Activated CD4-positive, alpha-beta memory T cell treated with anti-CD3 and anti-CD28 coated beads for 36 hours (primary cell): ENCODE results near the gene SLC23A2. TPM values are rescaled to one million over a fixed set of nuclear protein-coding genes. Genes with fewer than 3 reads are reported as not detected.
A peak's percentile ranks its signal among the peaks of the same experiment; 100 is the strongest.

Source experiments
- CTCF ChIA-PET: fragments of 350-600 bp; sonication (Branson Sonifier 250); formaldehyde crosslinking; loops from one replicate; lab custom pipeline; 2021; ENCODE audit warnings: antibody characterized with exemption, inconsistent platforms; lab: Charles Lee
- POLR2A ChIA-PET: fragments of 350-600 bp; sonication (Branson Sonifier 250); formaldehyde crosslinking; loops from one replicate; lab custom pipeline; 2021; ENCODE audit warnings: antibody characterized with exemption; lab: Charles Lee
- DNase-seq: peaks from one replicate; pipeline ENCODE4 v3.0.0-alpha.2; 2020
- H3K27ac Mint-ChIP-seq: one replicate; pipeline ENCODE4 v1.8.0; 2021; ENCODE audit warnings: mixed read lengths
- H3K27me3 Mint-ChIP-seq: one replicate; pipeline ENCODE4 v1.8.0; 2021; ENCODE audit warnings: mixed read lengths
- H3K36me3 Mint-ChIP-seq: one replicate; pipeline ENCODE4 v1.8.0; 2021; ENCODE audit warnings: mixed read lengths
- H3K4me1 Mint-ChIP-seq: one replicate; pipeline ENCODE4 v1.8.0; 2021; ENCODE audit warnings: low read depth, mixed read lengths
- H3K4me3 Mint-ChIP-seq: one replicate; pipeline ENCODE4 v1.8.0; 2021; ENCODE audit warnings: mild to moderate bottlenecking, mixed read lengths
- H3K9me3 Mint-ChIP-seq: one replicate; pipeline ENCODE4 v1.8.0; 2021; ENCODE audit warnings: mixed read lengths
- intact Hi-C: fragments of 100-400 bp; cut with micrococcal nuclease; formaldehyde crosslinking; loops from one replicate; pipeline ENCODE4 v1.15.1; 2023
- total RNA-seq, 2 experiments: library from RNA; stranded (reverse); gene quantifications; one replicate each; pipeline ENCODE4 v1.2.3, GENCODE V29; 2021

SLC23A2 gene
- total RNA-seq, 2 experiments from 2014 or later, result 14.0 to 14.9 TPM

GRCh38 chr20:4905195-4905594 is 96.1 kb downstream of the SLC23A2 start:
- Mint-ChIP-seq H3K36me3 (peaks cover 16% of the 10 kb centered on the region), H3K27ac (no peak overlapping the region), H3K27me3 (no peaks in the 10 kb centered on the region), H3K9me3 (no peaks in the 10 kb centered on the region), H3K4me1 (no peaks in the 10 kb centered on the region), H3K4me3 (no peak overlapping the region)
- ChIA-PET CTCF (no interaction called here), POLR2A (no interaction called here)
- no peak for DNase-seq
- intact Hi-C loops, result no loop called here

- H3K4me1 Mint-ChIP-seq, result no peaks in the 10 kb centered on the region
- intact Hi-C loops, result no loop called here
- CTCF ChIA-PET, result no interaction called here
- H3K4me3 Mint-ChIP-seq, result no peak overlapping the region
- no peak overlapping the region for H3K27ac Mint-ChIP-seq
- no peaks in the 10 kb centered on the region for H3K9me3 Mint-ChIP-seq
- DNase-seq, result no peak
- POLR2A ChIA-PET, result no interaction called here
- H3K27me3 Mint-ChIP-seq, result no peaks in the 10 kb centered on the region
- H3K36me3 Mint-ChIP-seq, result peaks cover 20% of the 10 kb centered on the region
These were observed 97.0 kb downstream of the SLC23A2 start for GRCh38 chr20:4904127-4904860.

- Mint-ChIP-seq H3K27me3 (no peaks in the 10 kb centered on the region), H3K36me3 (peaks cover 29% of the 10 kb centered on the region), H3K27ac (no peak overlapping the region), H3K4me1 (no peaks in the 10 kb centered on the region), H3K4me3 (no peak overlapping the region), H3K9me3 (no peaks in the 10 kb centered on the region)
- ChIA-PET CTCF (no interaction called here), POLR2A (no interaction called here)
- intact Hi-C loops, result no loop called here
- no peak for DNase-seq
These were observed 98.5 kb downstream of the SLC23A2 start for GRCh38 chr20:4902788-4903187.

GRCh38 chr20:4901031-4901818 is 100.1 kb downstream of the SLC23A2 start:
- ChIA-PET CTCF (interaction anchor here (0.6 kb wide), 1 partner anchor 24 kb away, joined by 4 read pairs; no protein-coding TSS in a partner anchor), POLR2A (no interaction called here)
- H3K9me3 Mint-ChIP-seq, result no peaks in the 10 kb centered on the region
- H3K27me3 Mint-ChIP-seq, result no peaks in the 10 kb centered on the region
- no peak for DNase-seq
- no peaks in the 10 kb centered on the region for H3K4me1 Mint-ChIP-seq
- intact Hi-C loops, result no loop called here
- H3K4me3 Mint-ChIP-seq, result no peak overlapping the region
- H3K36me3 Mint-ChIP-seq, result peaks cover 28% of the 10 kb centered on the region
- no peak overlapping the region for H3K27ac Mint-ChIP-seq

GRCh38 chr20:4898282-4899244 is 102.7 kb downstream of the SLC23A2 start:
- Mint-ChIP-seq H3K36me3 (peaks cover 23% of the 10 kb centered on the region), H3K9me3 (no peaks in the 10 kb centered on the region), H3K4me3 (no peak overlapping the region), H3K4me1 (no peaks in the 10 kb centered on the region), H3K27ac (no peak overlapping the region), H3K27me3 (no peaks in the 10 kb centered on the region)
- intact Hi-C loops, result no loop called here
- CTCF ChIA-PET, result interaction anchor here (1.0 to 1.2 kb wide), 3 partner anchors 8 to 159 kb away, joined by 3 read pairs; no protein-coding TSS in a partner anchor
- no peak for DNase-seq
- POLR2A ChIA-PET, result no interaction called here

- Mint-ChIP-seq H3K4me3 (no peak overlapping the region), H3K27ac (no peak overlapping the region), H3K4me1 (no peaks in the 10 kb centered on the region), H3K27me3 (no peaks in the 10 kb centered on the region), H3K9me3 (no peaks in the 10 kb centered on the region), H3K36me3 (peaks cover 23% of the 10 kb centered on the region)
- intact Hi-C loops, result no loop called here
- POLR2A ChIA-PET, result no interaction called here
- DNase-seq, result no peak
- CTCF ChIA-PET, result interaction anchor here (1.0 to 1.2 kb wide), 3 partner anchors 9 to 159 kb away, joined by 3 read pairs; no protein-coding TSS in a partner anchor
These were observed 103.7 kb downstream of the SLC23A2 start for GRCh38 chr20:4897600-4897999.

- no peaks in the 10 kb centered on the region for H3K27me3 Mint-ChIP-seq
- H3K4me1 Mint-ChIP-seq, result no peaks in the 10 kb centered on the region
- no peak overlapping the region for H3K4me3 Mint-ChIP-seq
- DNase-seq, result peak; percentile 34
- no peak overlapping the region for H3K27ac Mint-ChIP-seq
- intact Hi-C loops, result no loop called here
- ChIA-PET POLR2A (no interaction called here), CTCF (no interaction called here)
- H3K9me3 Mint-ChIP-seq, result no peaks in the 10 kb centered on the region
- H3K36me3 Mint-ChIP-seq, result peaks cover 23% of the 10 kb centered on the region
These were observed 104.3 kb downstream of the SLC23A2 start for GRCh38 chr20:4896971-4897497.

GRCh38 chr20:4896119-4896702 is 105.1 kb downstream of the SLC23A2 start:
- H3K27ac Mint-ChIP-seq, result no peak overlapping the region
- H3K27me3 Mint-ChIP-seq, result no peaks in the 10 kb centered on the region
- no peaks in the 10 kb centered on the region for H3K9me3 Mint-ChIP-seq
- no peak for DNase-seq
- no peaks in the 10 kb centered on the region for H3K4me1 Mint-ChIP-seq
- intact Hi-C loops, result no loop called here
- peaks cover 19% of the 10 kb centered on the region for H3K36me3 Mint-ChIP-seq
- POLR2A ChIA-PET, result no interaction called here
- no peak overlapping the region for H3K4me3 Mint-ChIP-seq
- CTCF ChIA-PET, result no interaction called here

- intact Hi-C loops, result no loop called here
- ChIA-PET POLR2A (no interaction called here), CTCF (no interaction called here)
- Mint-ChIP-seq H3K27me3 (no peaks in the 10 kb centered on the region), H3K4me3 (no peak overlapping the region), H3K9me3 (no peaks in the 10 kb centered on the region), H3K4me1 (no peaks in the 10 kb centered on the region), H3K27ac (no peak overlapping the region), H3K36me3 (peaks cover 14% of the 10 kb centered on the region)
- no peak for DNase-seq
These were observed 106.3 kb downstream of the SLC23A2 start for GRCh38 chr20:4894981-4895381.

GRCh38 chr20:4894409-4894808 is 106.9 kb downstream of the SLC23A2 start:
- Mint-ChIP-seq H3K27ac (no peak overlapping the region), H3K9me3 (no peaks in the 10 kb centered on the region), H3K4me3 (no peak overlapping the region), H3K27me3 (no peaks in the 10 kb centered on the region), H3K4me1 (no peaks in the 10 kb centered on the region), H3K36me3 (peaks cover 16% of the 10 kb centered on the region)
- intact Hi-C loops, result no loop called here
- ChIA-PET CTCF (no interaction called here), POLR2A (no interaction called here)
- no peak for DNase-seq

GRCh38 chr20:4893709-4894108 is 107.6 kb downstream of the SLC23A2 start:
- H3K4me1 Mint-ChIP-seq, result no peaks in the 10 kb centered on the region
- H3K27me3 Mint-ChIP-seq, result no peaks in the 10 kb centered on the region
- peaks cover 12% of the 10 kb centered on the region for H3K36me3 Mint-ChIP-seq
- H3K27ac Mint-ChIP-seq, result no peak overlapping the region
- POLR2A ChIA-PET, result no interaction called here
- no peak for DNase-seq
- CTCF ChIA-PET, result no interaction called here
- no peak overlapping the region for H3K4me3 Mint-ChIP-seq
- H3K9me3 Mint-ChIP-seq, result no peaks in the 10 kb centered on the region
- intact Hi-C loops, result no loop called here
